Ascending aorta (tissue), 2 donors: ENCODE measurements around the gene IQGAP2. TPM values are rescaled to one million over a fixed set of nuclear protein-coding genes. Genes with fewer than 3 reads are reported as not detected.
"Not testable (repeated sequence)": the region's sequence is repeated elsewhere in the genome, so short reads cannot be mapped to it uniquely, and the experiment has no call there.

Source experiments
- DNase-seq, 2 donors: peaks; one replicate each; pipeline ENCODE4 v3.0.0-alpha.2; 2019; ENCODE audit warnings: low spot score in 2 of 2
- H3K27ac ChIP-seq, 2 donors: fragments of 200-600 bp; sonication (generic); one replicate each; pipeline ENCODE4 v1.5.1; 2016 to 2017; ENCODE audit warnings: mild to moderate bottlenecking in 1 of 2
- H3K27me3 ChIP-seq: fragments of 200-600 bp; sonication (generic); one replicate; pipeline ENCODE4 v1.5.1; 2017
- H3K36me3 ChIP-seq, 2 donors: fragments of 200-600 bp; sonication (generic); one replicate each; pipeline ENCODE4 v1.5.1; 2016
- H3K4me1 ChIP-seq, 2 donors: fragments of 200-600 bp; sonication (generic); one replicate each; pipeline ENCODE4 v1.5.1; 2016 to 2017; ENCODE audit warnings: mild to moderate bottlenecking in 1 of 2
- H3K4me3 ChIP-seq, 2 donors: fragments of 200-600 bp; sonication (generic); one replicate each; pipeline ENCODE4 v1.5.1; 2016 to 2017; ENCODE audit warnings: mild to moderate bottlenecking in 1 of 2
- H3K9me3 ChIP-seq, 2 donors: fragments of 200-600 bp; sonication (generic); one replicate each; pipeline ENCODE4 v1.5.1; 2016
- intact Hi-C: fragments of 100-400 bp; cut with DNase I; formaldehyde crosslinking; loops from one replicate; pipeline ENCODE4 v1.15.1; 2023
- total RNA-seq: library from RNA; depleted of rRNA; stranded (reverse); fragments of >200 nt; gene quantifications from one replicate; pipeline ENCODE4 v1.1.0, GENCODE V29; 2016
- TF ChIP-seq, protein P1 (sequence below), 3 experiments: fragments of 200-600 bp in 2 of 3; fragments of 450-650 bp in 1 of 3; sonication (generic) in 2 of 3; IDR thresholded peaks; one replicate each; pipeline ENCODE4 v1.5.1; 2016 to 2019; ENCODE audit warnings: antibody characterized with exemption in 3 of 3, mild to moderate bottlenecking in 1 of 3, moderate library complexity in 1 of 3

IQGAP2 gene
- total RNA-seq, 1 donor from 2014 or later: 19.8 TPM

DNA sequence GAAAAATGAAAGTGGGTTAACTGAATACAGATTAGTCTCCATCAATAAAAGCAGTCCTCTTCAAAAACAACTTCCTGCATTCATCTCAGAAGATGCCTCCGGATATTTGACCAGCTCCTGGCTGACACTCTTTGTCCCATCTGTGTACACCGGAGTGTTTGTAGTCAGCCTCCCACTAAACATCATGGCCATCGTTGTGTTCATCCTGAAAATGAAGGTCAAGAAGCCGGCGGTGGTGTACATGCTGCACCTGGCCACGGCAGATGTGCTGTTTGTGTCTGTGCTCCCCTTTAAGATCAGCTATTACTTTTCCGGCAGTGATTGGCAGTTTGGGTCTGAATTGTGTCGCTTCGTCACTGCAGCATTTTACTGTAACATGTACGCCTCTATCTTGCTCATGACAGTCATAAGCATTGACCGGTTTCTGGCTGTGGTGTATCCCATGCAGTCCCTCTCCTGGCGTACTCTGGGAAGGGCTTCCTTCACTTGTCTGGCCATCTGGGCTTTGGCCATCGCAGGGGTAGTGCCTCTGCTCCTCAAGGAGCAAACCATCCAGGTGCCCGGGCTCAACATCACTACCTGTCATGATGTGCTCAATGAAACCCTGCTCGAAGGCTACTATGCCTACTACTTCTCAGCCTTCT lies 329.4 kb downstream of the IQGAP2 start:
- intact Hi-C loops: no loop called here
- Histone ChIP-seq H3K4me3 (no peak overlapping the region), H3K4me1 (no peaks in the 10 kb centered on the region), H3K27ac (no peak overlapping the region), H3K36me3 (peaks cover 0 to 6% of the 10 kb centered on the region in 2 donors), H3K9me3 (peaks cover 13 to 23% of the 10 kb centered on the region in 2 donors), H3K27me3 (no peaks in the 10 kb centered on the region)
- TF ChIP-seq, protein P1, sequence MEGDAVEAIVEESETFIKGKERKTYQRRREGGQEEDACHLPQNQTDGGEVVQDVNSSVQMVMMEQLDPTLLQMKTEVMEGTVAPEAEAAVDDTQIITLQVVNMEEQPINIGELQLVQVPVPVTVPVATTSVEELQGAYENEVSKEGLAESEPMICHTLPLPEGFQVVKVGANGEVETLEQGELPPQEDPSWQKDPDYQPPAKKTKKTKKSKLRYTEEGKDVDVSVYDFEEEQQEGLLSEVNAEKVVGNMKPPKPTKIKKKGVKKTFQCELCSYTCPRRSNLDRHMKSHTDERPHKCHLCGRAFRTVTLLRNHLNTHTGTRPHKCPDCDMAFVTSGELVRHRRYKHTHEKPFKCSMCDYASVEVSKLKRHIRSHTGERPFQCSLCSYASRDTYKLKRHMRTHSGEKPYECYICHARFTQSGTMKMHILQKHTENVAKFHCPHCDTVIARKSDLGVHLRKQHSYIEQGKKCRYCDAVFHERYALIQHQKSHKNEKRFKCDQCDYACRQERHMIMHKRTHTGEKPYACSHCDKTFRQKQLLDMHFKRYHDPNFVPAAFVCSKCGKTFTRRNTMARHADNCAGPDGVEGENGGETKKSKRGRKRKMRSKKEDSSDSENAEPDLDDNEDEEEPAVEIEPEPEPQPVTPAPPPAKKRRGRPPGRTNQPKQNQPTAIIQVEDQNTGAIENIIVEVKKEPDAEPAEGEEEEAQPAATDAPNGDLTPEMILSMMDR (IDR thresholded peaks at IDR 0.05): no peak
- DNase-seq: no peak

DNA sequence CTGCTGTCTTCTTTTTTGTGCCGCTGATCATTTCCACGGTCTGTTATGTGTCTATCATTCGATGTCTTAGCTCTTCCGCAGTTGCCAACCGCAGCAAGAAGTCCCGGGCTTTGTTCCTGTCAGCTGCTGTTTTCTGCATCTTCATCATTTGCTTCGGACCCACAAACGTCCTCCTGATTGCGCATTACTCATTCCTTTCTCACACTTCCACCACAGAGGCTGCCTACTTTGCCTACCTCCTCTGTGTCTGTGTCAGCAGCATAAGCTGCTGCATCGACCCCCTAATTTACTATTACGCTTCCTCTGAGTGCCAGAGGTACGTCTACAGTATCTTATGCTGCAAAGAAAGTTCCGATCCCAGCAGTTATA lies 329.9 kb downstream of the IQGAP2 start:
- no peak overlapping the region for H3K27ac ChIP-seq

DNA sequence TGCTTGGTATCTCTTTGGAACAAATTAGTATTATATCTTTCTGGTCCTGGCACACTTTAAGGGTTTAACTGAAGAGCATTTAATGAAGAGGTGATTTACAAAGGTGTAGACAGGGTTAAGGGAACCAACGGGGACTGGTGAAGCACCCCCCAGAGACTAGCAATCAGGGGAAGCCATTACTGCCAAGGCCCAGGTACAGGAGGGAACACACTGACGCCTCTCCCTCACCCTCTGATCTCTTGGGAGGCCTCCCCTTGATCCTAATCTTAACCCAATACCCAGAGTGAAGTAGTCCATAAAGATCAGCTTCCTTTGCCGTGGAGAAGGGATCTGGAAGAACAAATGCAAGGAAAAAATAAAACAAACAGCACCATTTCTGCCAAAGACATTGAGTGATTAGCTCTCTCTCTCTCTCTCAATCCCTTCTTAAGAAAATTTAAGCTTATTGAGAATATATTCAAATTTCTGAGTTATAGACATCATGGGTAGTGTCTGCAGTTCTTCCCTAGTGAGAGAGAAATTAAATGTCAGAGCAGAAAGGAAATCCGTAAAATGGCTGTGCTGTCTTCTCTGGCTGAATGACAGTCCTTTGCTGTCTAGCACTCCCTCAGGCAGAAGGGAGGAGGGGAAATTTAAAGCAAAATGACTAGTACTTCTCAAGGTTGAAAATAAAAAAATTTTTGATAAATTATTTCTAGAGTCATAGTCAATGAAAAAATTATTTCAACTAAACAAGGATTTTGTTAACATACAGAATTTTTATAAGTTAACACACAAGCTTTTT lies 332.9 kb downstream of the IQGAP2 start:
- TF ChIP-seq, protein P1 (IDR thresholded peaks at IDR 0.05): no peak
- Histone ChIP-seq H3K9me3 (no peaks in the 10 kb centered on the region), H3K4me3 (no peak overlapping the region), H3K27ac (no peak overlapping the region), H3K36me3 (peaks cover 0 to 6% of the 10 kb centered on the region in 2 donors), H3K4me1 (no peaks in the 10 kb centered on the region), H3K27me3 (no peaks in the 10 kb centered on the region)
- intact Hi-C loops: no loop called here
- no peak for DNase-seq

More for the DNA sequence above, 329.9 kb downstream of the IQGAP2 start:
- intact Hi-C loops: no loop called here
- no peaks in the 10 kb centered on the region for H3K27me3 ChIP-seq
- TF ChIP-seq, protein P1 (IDR thresholded peaks at IDR 0.05): no peak
- DNase-seq: no peak
- H3K4me1 ChIP-seq: no peaks in the 10 kb centered on the region
- H3K4me3 ChIP-seq: no peak overlapping the region
- H3K9me3 ChIP-seq: peaks cover 13 to 23% of the 10 kb centered on the region in 2 donors
- peaks cover 0 to 6% of the 10 kb centered on the region in 2 donors for H3K36me3 ChIP-seq

DNA sequence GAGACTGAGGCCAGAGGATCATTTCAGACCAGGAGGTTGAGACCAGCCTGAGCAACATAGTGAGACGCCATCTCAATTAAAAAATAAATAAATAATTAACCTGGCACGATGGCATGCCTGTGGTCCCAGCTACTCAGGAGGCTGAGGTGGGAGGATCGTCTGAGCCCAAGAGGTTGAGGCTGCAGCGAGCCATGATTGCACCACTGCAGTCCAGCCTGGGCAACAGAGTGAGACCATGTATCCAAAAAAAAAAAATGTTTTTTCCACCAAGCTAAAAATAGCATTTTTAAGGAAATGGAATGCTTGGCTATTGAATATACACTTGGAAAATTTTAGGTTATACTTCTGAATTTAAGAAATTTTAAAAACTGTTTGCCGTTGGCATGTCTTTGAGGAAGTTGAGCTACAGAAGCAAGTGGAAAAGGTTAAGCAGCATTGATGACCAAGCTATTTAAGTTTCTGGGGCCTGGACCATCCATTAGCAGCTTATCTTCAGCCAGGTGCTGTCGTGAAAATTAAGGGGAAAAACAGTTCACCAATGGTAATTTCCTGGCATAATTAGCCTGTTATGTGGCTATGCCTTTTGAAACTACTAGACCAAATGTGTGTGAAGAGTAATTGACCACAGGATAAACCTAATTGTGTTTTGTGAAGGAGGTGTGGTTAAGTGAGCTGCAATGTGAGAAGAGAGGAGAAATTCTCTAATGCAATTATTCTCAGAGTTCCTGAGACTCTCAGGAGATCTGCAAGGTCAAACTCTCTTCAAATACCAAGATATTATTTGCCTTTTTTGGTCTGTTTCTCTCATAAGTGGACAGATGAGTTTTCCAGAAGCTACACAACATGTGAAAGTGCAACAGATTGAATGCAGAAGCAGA lies 333.8 kb downstream of the IQGAP2 start:
- Histone ChIP-seq H3K27ac (no peak overlapping the region), H3K36me3 (peaks cover 0 to 6% of the 10 kb centered on the region in 2 donors), H3K4me3 (no peak overlapping the region), H3K27me3 (no peaks in the 10 kb centered on the region), H3K9me3 (no peaks in the 10 kb centered on the region), H3K4me1 (no peaks in the 10 kb centered on the region)
- TF ChIP-seq, protein P1 (IDR thresholded peaks at IDR 0.05): no peak
- DNase-seq: no peak
- intact Hi-C loops: no loop called here

DNA sequence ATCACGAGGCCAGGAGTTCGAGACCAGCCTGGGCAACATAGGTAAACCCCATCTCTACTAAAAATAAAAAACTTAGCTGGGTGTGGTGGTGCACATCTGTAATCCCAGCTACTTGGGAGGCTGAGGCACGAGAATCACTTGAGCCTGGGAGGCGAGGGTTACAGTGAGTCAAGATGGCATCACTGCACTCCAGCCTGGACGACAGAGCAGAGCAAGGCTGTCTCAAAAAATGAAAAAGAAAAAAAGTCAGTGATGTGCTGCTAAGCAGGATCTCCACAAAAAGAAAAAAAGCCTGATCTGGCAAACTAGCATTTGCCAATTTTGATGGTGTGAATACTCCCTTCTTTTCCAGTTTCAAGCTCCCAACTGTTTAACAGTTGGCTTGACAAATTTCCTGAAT lies 334.8 kb downstream of the IQGAP2 start:
- Histone ChIP-seq H3K4me1 (no peaks in the 10 kb centered on the region), H3K27me3 (no peaks in the 10 kb centered on the region), H3K4me3 (no peak overlapping the region), H3K27ac (no peak overlapping the region), H3K36me3 (peaks cover 0 to under 1% of the 10 kb centered on the region in 2 donors), H3K9me3 (no peaks in the 10 kb centered on the region)
- DNase-seq: no peak
- TF ChIP-seq, protein P1 (IDR thresholded peaks at IDR 0.05): no peak
- intact Hi-C loops: no loop called here

DNA sequence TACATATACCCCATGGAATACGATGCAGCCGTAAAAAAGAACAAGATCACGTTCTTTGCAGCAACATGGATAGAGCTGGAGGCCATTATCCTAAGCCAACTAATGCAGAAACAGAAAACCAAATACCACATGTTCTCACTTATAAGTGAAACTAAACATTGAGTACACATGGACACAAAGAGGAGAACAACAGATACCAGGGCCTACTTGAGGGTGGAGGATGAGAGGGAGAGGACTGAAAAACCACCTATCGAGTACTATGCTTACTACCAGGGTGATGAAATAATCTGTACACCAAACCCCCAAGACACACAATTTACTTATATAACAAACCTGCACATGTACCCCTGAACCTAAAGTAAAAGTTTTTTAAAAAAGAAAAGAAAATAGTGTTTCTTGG lies 338.4 kb downstream of the IQGAP2 start:
- H3K36me3 ChIP-seq, H3K27me3 ChIP-seq, H3K9me3 ChIP-seq, DNase-seq, intact Hi-C loops, H3K4me3 ChIP-seq, H3K27ac ChIP-seq, H3K4me1 ChIP-seq: not testable (repeated sequence)
